Chondrocyte (in vitro differentiated cells): ENCODE data around the gene UBE2F. TPM values are rescaled to one million over a fixed set of nuclear protein-coding genes. Genes with fewer than 3 reads are reported as not detected.

Source experiments
- DNase-seq: peaks from one replicate; pipeline ENCODE4 v3.0.0; 2021; ENCODE audit warnings: mixed read lengths, low spot score
- H3K27ac Mint-ChIP-seq: one replicate; pipeline ENCODE4 v1.8.0; 2021; ENCODE audit warnings: mild to moderate bottlenecking, moderate library complexity, mixed read lengths; ENCODE audit not compliant: unreplicated experiment
- H3K27me3 Mint-ChIP-seq: 2 replicates; pipeline ENCODE4 v1.8.0; 2021; ENCODE audit warnings: low read depth, mixed read lengths
- H3K36me3 Mint-ChIP-seq: 2 replicates; pipeline ENCODE4 v1.8.0; 2021; ENCODE audit warnings: low read depth, mixed read lengths
- H3K4me1 Mint-ChIP-seq: 2 replicates; pipeline ENCODE4 v1.8.0; 2021; ENCODE audit warnings: low read depth, mild to moderate bottlenecking, mixed read lengths
- H3K4me3 Mint-ChIP-seq: one replicate; pipeline ENCODE4 v1.8.0; 2021; ENCODE audit warnings: mild to moderate bottlenecking, moderate library complexity, mixed read lengths; ENCODE audit not compliant: unreplicated experiment
- H3K9me3 Mint-ChIP-seq: 2 replicates; pipeline ENCODE4 v1.8.0; 2021; ENCODE audit warnings: low read depth, mixed read lengths
- CTCF ChIP-seq: fragments of 200-600 bp; sonication (generic); IDR thresholded peaks from 2 replicates; pipeline ENCODE4 v1.5.0; 2021; ENCODE audit warnings: antibody characterized with exemption, mild to moderate bottlenecking, moderate library complexity
- total RNA-seq: library from RNA; stranded (reverse); gene quantifications from 3 replicates; pipeline ENCODE4 v1.2.1, GENCODE V29; 2021

UBE2F gene
- total RNA-seq, 1 donor from 2014 or later: 59.1 TPM

- DNase-seq: no peak
- H3K27ac Mint-ChIP-seq: peak overlapping the region; percentile 84
Measured at GRCh38 chr2:237968048-237968862, 1.4 kb downstream of the UBE2F start.

GRCh38 chr2:237971661-237972060 lies 4.8 kb downstream of the UBE2F start:
- Mint-ChIP-seq H3K9me3 (no peaks in the 10 kb centered on the region), H3K36me3 (peaks cover 3% of the 10 kb centered on the region), H3K27me3 (no peaks in the 10 kb centered on the region), H3K27ac (no peak overlapping the region), H3K4me1 (peaks cover 39% of the 10 kb centered on the region), H3K4me3 (no peak overlapping the region)
- DNase-seq: no peak
- TF ChIP-seq CTCF: peak; percentile 23

More at GRCh38 chr2:237968048-237968862, 1.4 kb downstream of the UBE2F start:
- H3K9me3 Mint-ChIP-seq: no peaks in the 10 kb centered on the region
- peak; percentile 34 for TF ChIP-seq CTCF
- H3K36me3 Mint-ChIP-seq: no peaks in the 10 kb centered on the region
- H3K4me1 Mint-ChIP-seq: peaks cover 43% of the 10 kb centered on the region
- H3K27me3 Mint-ChIP-seq: no peaks in the 10 kb centered on the region
- peak overlapping the region; percentile 77 for H3K4me3 Mint-ChIP-seq

- Mint-ChIP-seq H3K27me3 (no peaks in the 10 kb centered on the region), H3K4me3 (no peak overlapping the region)
Measured at GRCh38 chr2:237972211-237972610, 5.4 kb downstream of the UBE2F start.

GRCh38 chr2:237972936-237973335 lies 6.1 kb downstream of the UBE2F start:
- H3K9me3 Mint-ChIP-seq: no peaks in the 10 kb centered on the region
- H3K4me3 Mint-ChIP-seq: no peak overlapping the region
- H3K27me3 Mint-ChIP-seq: no peaks in the 10 kb centered on the region
- H3K36me3 Mint-ChIP-seq: peaks cover 3% of the 10 kb centered on the region
- no peak overlapping the region for H3K27ac Mint-ChIP-seq
- peaks cover 40% of the 10 kb centered on the region for H3K4me1 Mint-ChIP-seq
- no peak for DNase-seq
- no peak for TF ChIP-seq CTCF

More at GRCh38 chr2:237972211-237972610, 5.4 kb downstream of the UBE2F start:
- Mint-ChIP-seq H3K9me3 (no peaks in the 10 kb centered on the region), H3K27ac (no peak overlapping the region), H3K4me1 (peaks cover 39% of the 10 kb centered on the region), H3K36me3 (peaks cover 3% of the 10 kb centered on the region)
- TF ChIP-seq CTCF: no peak
- no peak for DNase-seq

- no peak for DNase-seq
- Mint-ChIP-seq H3K27ac (no peak overlapping the region), H3K4me3 (no peak overlapping the region), H3K4me1 (peaks cover 42% of the 10 kb centered on the region), H3K36me3 (peaks cover 7% of the 10 kb centered on the region), H3K27me3 (no peaks in the 10 kb centered on the region), H3K9me3 (no peaks in the 10 kb centered on the region)
- TF ChIP-seq CTCF: no peak
Measured at GRCh38 chr2:237977380-237977779, 10.6 kb downstream of the UBE2F start.
